Type B pancreatic cell (in vitro differentiated cells): ENCODE measurements around the gene GDPD5. TPM values are rescaled to one million over a fixed set of nuclear protein-coding genes. Genes with fewer than 3 reads are reported as not detected.

ENCODE experiments used
- DNase-seq: peaks from one replicate; pipeline ENCODE4 v3.0.0; 2021; ENCODE audit warnings: mixed read lengths; ENCODE audit not compliant: unreplicated experiment; ENCODE audit errors: extremely low spot score
- H3K27ac Mint-ChIP-seq: 2 replicates; pipeline ENCODE4 v1.8.0; 2021; ENCODE audit warnings: mild to moderate bottlenecking, mixed read lengths
- H3K27me3 Mint-ChIP-seq: 2 replicates; pipeline ENCODE4 v1.8.0; 2021; ENCODE audit warnings: mixed read lengths
- H3K36me3 Mint-ChIP-seq: 2 replicates; pipeline ENCODE4 v1.8.0; 2021; ENCODE audit warnings: mixed read lengths
- H3K4me1 Mint-ChIP-seq: one replicate; pipeline ENCODE4 v1.8.0; 2021; ENCODE audit warnings: mixed read lengths; ENCODE audit not compliant: unreplicated experiment
- H3K4me3 Mint-ChIP-seq: 2 replicates; pipeline ENCODE4 v1.8.0; 2021; ENCODE audit warnings: mild to moderate bottlenecking, mixed read lengths
- H3K9me3 Mint-ChIP-seq: 2 replicates; pipeline ENCODE4 v1.8.0; 2021; ENCODE audit warnings: mixed read lengths
- total RNA-seq: library from RNA; stranded (reverse); gene quantifications from 2 replicates; pipeline ENCODE4 v1.2.1, GENCODE V29; 2021; ENCODE audit warnings: low replicate concordance
- TF ChIP-seq, protein P1 (sequence below): fragments of 200-600 bp; sonication (generic); conservative IDR thresholded peaks from 2 replicates; pipeline ENCODE4 v1.5.0; 2021; ENCODE audit warnings: antibody characterized with exemption, mild to moderate bottlenecking

Gene GDPD5
- total RNA-seq, 1 donor from 2014 or later = 11.3 TPM

DNA sequence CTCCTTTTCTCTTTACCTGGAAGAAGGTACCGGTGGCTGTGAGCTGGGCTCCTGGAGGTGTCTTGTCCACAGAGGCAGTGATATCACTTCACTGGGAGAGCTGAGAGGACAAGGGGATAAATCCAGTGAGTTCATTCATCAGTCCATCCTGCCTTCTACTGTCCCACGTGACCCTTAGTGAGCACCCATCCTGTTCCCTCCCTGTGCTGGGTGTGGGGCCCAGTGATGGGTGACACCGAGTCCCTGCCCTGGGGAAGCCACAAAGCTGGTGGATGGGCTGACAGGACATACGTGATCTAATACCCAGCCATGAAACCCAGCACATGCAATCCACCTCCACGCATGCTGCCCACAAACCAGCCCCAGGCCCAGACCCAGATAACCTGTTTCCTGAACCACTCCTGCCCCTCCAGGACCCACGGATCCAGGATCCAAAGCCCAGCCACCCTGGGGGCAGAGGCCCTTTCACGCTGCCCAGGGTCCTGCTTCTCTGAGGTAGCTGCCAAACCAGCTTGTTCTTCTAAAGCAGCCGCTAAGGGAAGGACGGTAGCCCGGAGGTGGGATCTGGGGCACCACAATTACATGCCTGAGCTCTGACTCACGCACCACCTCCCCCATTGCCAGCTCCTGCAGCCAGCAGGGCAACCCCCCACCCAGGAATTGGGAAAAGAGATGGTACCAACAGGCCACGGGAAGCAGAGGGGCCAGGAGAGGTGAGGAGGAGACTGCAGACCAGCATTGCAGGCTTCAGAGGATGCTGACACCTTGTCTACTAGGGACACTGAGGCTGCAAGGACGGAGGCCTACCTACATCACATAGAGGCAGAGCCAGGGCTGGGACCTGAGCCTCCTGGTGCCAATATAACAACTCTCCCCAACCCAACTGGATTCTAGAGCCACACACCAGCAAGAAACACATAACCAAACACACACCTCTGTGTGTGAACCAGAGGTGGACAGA is 35.2 kb downstream of the GDPD5 start:
- TF ChIP-seq, protein P1, sequence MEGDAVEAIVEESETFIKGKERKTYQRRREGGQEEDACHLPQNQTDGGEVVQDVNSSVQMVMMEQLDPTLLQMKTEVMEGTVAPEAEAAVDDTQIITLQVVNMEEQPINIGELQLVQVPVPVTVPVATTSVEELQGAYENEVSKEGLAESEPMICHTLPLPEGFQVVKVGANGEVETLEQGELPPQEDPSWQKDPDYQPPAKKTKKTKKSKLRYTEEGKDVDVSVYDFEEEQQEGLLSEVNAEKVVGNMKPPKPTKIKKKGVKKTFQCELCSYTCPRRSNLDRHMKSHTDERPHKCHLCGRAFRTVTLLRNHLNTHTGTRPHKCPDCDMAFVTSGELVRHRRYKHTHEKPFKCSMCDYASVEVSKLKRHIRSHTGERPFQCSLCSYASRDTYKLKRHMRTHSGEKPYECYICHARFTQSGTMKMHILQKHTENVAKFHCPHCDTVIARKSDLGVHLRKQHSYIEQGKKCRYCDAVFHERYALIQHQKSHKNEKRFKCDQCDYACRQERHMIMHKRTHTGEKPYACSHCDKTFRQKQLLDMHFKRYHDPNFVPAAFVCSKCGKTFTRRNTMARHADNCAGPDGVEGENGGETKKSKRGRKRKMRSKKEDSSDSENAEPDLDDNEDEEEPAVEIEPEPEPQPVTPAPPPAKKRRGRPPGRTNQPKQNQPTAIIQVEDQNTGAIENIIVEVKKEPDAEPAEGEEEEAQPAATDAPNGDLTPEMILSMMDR = no peak
- Mint-ChIP-seq H3K9me3 (no peaks in the 10 kb centered on the region), H3K4me3 (no peak overlapping the region), H3K27me3 (no peaks in the 10 kb centered on the region), H3K4me1 (peaks cover 26% of the 10 kb centered on the region), H3K27ac (no peak overlapping the region), H3K36me3 (no peaks in the 10 kb centered on the region)
- no peak for DNase-seq

DNA sequence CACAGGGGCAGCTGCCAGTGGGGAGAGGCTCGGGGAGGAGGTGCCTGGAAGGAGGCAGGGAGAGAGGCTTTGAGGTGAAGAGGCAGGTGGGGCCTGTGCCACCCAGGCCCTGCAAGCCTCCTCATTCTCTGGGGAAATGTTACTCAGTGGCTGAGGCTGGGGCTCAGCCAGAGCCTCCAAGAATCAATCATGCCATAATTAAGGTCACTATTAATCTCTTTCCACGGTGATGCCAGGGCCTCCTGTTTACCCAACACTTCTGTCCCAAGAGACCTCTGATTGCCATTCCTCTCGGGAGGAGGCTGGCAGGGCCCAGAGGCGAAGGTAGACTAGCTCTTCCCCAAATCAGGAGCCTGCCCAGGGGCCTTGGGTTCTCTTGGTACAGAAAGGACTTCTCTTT is 38.4 kb downstream of the GDPD5 start:
- no peaks in the 10 kb centered on the region for H3K27me3 Mint-ChIP-seq
- no peaks in the 10 kb centered on the region for H3K9me3 Mint-ChIP-seq
- H3K36me3 Mint-ChIP-seq = no peaks in the 10 kb centered on the region
- TF ChIP-seq, protein P1 = no peak
- no peak overlapping the region for H3K27ac Mint-ChIP-seq
- H3K4me3 Mint-ChIP-seq = no peak overlapping the region
- no peak for DNase-seq
- peaks cover 22% of the 10 kb centered on the region for H3K4me1 Mint-ChIP-seq

DNA sequence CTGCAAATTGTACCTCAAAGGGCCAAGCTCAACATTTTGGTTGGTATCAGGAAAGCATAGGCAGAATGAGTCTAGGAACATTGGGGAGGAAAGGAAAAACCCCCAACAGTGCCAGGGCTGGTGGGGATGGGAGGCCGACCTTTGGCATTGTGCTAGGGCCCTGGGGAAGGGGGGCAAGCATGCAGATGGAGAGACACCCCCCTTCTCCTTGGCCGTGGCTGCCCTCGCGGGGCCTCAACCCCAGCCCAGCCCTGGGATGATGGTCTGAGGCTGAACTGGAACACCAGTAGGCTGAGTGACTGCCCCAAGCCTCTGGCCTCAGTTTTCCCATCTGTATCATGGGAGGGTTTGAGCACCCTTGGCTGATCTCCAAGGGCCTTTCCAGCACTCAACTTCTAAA is 40.0 kb downstream of the GDPD5 start:
- TF ChIP-seq, protein P1 = no peak
- no peaks in the 10 kb centered on the region for H3K36me3 Mint-ChIP-seq
- no peak for DNase-seq
- no peaks in the 10 kb centered on the region for H3K27me3 Mint-ChIP-seq
- no peak overlapping the region for H3K4me3 Mint-ChIP-seq
- peaks cover 19% of the 10 kb centered on the region for H3K4me1 Mint-ChIP-seq
- no peak overlapping the region for H3K27ac Mint-ChIP-seq
- no peaks in the 10 kb centered on the region for H3K9me3 Mint-ChIP-seq

DNA sequence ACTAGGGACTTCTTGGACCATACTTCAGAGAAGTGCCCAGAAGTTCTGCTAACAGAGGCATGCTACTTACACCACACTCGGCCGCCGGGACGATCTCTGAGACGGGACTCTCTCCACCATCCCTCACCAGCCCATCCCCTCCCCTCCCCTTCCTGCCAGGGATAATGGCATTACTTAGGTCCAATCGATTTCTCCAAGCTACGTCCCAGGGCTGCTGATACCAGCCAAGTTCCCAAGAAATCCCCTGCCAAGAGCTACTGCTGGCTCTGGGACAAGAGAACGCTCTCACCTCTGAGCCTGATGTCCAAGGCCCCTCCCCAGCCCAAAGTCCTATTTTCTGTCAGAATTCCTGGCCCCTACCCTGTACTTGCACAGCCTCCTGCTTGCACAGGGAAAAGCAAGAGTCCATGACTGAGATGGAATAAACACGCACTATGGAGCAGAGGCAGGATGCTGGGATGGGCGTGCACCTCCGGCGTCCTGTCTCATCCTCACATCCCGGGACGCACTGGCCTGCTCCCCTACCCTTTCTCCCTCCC is 42.7 kb downstream of the GDPD5 start:
- no peak for DNase-seq
- H3K4me3 Mint-ChIP-seq = no peak overlapping the region
- TF ChIP-seq, protein P1 = no peak
- H3K27me3 Mint-ChIP-seq = no peaks in the 10 kb centered on the region
- H3K36me3 Mint-ChIP-seq = no peaks in the 10 kb centered on the region
- no peaks in the 10 kb centered on the region for H3K9me3 Mint-ChIP-seq
- H3K4me1 Mint-ChIP-seq = peaks cover 3% of the 10 kb centered on the region
- H3K27ac Mint-ChIP-seq = no peak overlapping the region

DNA sequence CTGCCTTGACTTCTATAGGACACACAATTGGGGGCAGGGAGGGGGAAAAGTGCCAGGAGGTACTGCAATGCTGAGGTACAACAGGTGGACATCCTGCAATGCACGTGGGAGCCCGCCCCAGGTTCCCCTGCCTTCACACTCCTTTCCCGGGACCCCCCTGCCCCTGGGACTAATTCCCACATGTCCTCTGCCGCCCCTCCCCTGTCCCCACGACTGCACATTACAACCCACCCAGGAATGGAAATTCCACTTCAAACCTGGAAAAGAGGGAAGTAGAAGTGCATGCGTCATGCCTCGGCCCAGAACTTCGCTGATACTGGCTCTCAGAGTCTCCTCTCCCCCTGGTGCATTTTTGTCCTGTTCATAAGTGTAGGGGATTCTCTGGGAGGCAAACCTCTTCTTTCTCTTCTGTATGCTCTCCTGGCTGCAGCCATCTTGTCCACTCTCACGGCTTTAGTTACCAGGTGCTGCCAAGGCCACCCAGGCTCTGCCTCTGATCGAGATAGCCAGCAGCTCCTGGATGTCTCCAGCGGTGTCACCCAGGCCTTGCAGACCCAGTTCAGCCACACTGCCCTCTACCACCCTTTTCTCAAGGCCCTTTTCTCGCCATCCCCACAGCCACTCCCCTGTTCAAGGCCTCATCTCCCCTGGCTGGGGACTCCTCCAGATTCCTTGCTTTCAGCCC is 43.7 kb downstream of the GDPD5 start:
- no peaks in the 10 kb centered on the region for H3K27me3 Mint-ChIP-seq
- TF ChIP-seq, protein P1 = no peak
- no peaks in the 10 kb centered on the region for H3K36me3 Mint-ChIP-seq
- H3K27ac Mint-ChIP-seq = peak overlapping the region; percentile 53
- H3K4me1 Mint-ChIP-seq = peaks cover 6% of the 10 kb centered on the region
- DNase-seq = no peak
- H3K4me3 Mint-ChIP-seq = no peak overlapping the region
- H3K9me3 Mint-ChIP-seq = no peaks in the 10 kb centered on the region
